HepG2 (cell line): Measurements from ENCODE around the gene RTKN2.

Experiments used
- ISL2 ChIP-seq: sonication (generic); formaldehyde crosslinking; IDR thresholded peaks from 2 replicates; pipeline ENCODE4 v1.5.0; 2020; ENCODE audit warnings: missing genetic modification reagents
- NR3C1 ChIP-seq: sonication (generic); formaldehyde crosslinking; IDR thresholded peaks from 2 replicates; pipeline ENCODE4 v1.4.0; 2020; ENCODE audit warnings: missing genetic modification reagents
- RBFOX2 ChIP-seq: fragments of 200-400 bp; formaldehyde crosslinking; IDR thresholded peaks from 2 replicates; pipeline ENCODE4 v1.6.1; 2017; ENCODE audit warnings: low read depth, mild to moderate bottlenecking, low read length
- TF ChIP-seq, protein P1 (sequence below): sonication (generic); formaldehyde crosslinking; IDR thresholded peaks from 2 replicates; pipeline ENCODE4 v1.5.0; 2020; ENCODE audit warnings: mild to moderate bottlenecking, missing genetic modification reagents, moderate library complexity
- TF ChIP-seq, protein P2 (sequence below), 2 experiments: sonication (generic) in 1 of 2; formaldehyde crosslinking in 1 of 2; IDR thresholded peaks; 2 replicates each; pipeline versions ENCODE4 v1.5.1 to v1.6.1; 2011 to 2020; ENCODE audit warnings: borderline replicate concordance in 1 of 2, low read depth in 1 of 2, low read length in 1 of 2, mild to moderate bottlenecking in 1 of 2, missing genetic modification reagents in 1 of 2, moderate library complexity in 1 of 2

DNA sequence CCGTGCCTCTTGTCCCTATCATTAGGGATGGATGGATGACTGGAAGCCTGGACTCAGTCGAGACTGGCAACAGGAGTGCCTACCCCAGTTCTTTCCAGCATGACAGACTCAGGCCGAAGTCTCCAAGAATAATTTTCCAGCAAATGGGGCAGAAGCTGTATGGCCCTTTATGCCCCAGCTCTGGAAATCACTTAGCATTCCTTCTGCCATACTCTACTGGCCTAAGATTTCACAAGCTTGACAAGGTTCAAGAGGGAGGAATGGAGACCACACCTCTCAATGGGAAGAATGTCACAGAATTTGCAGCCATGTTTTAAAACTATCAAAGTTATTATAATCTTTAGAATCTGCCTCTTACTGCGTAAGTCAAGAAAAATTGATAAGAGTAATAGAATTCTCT, 39.0 kb upstream of the RTKN2 start:
- TF ChIP-seq, protein P1, sequence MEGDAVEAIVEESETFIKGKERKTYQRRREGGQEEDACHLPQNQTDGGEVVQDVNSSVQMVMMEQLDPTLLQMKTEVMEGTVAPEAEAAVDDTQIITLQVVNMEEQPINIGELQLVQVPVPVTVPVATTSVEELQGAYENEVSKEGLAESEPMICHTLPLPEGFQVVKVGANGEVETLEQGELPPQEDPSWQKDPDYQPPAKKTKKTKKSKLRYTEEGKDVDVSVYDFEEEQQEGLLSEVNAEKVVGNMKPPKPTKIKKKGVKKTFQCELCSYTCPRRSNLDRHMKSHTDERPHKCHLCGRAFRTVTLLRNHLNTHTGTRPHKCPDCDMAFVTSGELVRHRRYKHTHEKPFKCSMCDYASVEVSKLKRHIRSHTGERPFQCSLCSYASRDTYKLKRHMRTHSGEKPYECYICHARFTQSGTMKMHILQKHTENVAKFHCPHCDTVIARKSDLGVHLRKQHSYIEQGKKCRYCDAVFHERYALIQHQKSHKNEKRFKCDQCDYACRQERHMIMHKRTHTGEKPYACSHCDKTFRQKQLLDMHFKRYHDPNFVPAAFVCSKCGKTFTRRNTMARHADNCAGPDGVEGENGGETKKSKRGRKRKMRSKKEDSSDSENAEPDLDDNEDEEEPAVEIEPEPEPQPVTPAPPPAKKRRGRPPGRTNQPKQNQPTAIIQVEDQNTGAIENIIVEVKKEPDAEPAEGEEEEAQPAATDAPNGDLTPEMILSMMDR (CRISPR knock-in tag): no peak
- no peak for TF ChIP-seq ISL2 (CRISPR knock-in tag)
- TF ChIP-seq RBFOX2: no peak
- TF ChIP-seq, protein P2, sequence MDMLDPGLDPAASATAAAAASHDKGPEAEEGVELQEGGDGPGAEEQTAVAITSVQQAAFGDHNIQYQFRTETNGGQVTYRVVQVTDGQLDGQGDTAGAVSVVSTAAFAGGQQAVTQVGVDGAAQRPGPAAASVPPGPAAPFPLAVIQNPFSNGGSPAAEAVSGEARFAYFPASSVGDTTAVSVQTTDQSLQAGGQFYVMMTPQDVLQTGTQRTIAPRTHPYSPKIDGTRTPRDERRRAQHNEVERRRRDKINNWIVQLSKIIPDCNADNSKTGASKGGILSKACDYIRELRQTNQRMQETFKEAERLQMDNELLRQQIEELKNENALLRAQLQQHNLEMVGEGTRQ (IDR thresholded peaks at IDR 0.05; ENCODE audit: low read depth, low read length): no peak
- TF ChIP-seq, protein P2 (CRISPR knock-in tag; IDR thresholded peaks at IDR 0.05; ENCODE audit: borderline replicate concordance): no peak
- no peak for TF ChIP-seq NR3C1
